Brain pericyte (primary cell): ENCODE results near the gene LIMS3.
"Not testable (repeated sequence)": the region's sequence is repeated elsewhere in the genome, so short reads cannot be mapped to it uniquely, and the experiment has no call there.

Source experiments
- DNase-seq: peaks from one replicate; pipeline ENCODE4 v3.0.0-alpha.2; 2012; ENCODE audit warnings: low read depth, low spot score

Gene LIMS3

GRCh38 chr2:109924481-109924880 lies 26.0 kb downstream of the LIMS3 start:
- DNase-seq: not testable (repeated sequence)

GRCh38 chr2:109927803-109928202 lies 29.3 kb downstream of the LIMS3 start:
- DNase-seq: not testable (repeated sequence)

GRCh38 chr2:109929222-109929621 lies 30.7 kb downstream of the LIMS3 start:
- not testable (repeated sequence) for DNase-seq

- DNase-seq: not testable (repeated sequence)
Measured at GRCh38 chr2:109936534-109936933, 38.0 kb downstream of the LIMS3 start.

- DNase-seq: not testable (repeated sequence)
Measured at GRCh38 chr2:109945362-109945761, 46.9 kb downstream of the LIMS3 start.

- DNase-seq: not testable (repeated sequence)
Measured at GRCh38 chr2:109947262-109947958, 48.9 kb downstream of the LIMS3 start.

- DNase-seq: not testable (repeated sequence)
Measured at GRCh38 chr2:109947959-109948520, 49.6 kb downstream of the LIMS3 start.

- not testable (repeated sequence) for DNase-seq
Measured at GRCh38 chr2:109950146-109950843, 51.8 kb downstream of the LIMS3 start.

GRCh38 chr2:109963942-109964341 lies 65.5 kb downstream of the LIMS3 start:
- not testable (repeated sequence) for DNase-seq

GRCh38 chr2:109965482-109965881 lies 67.0 kb downstream of the LIMS3 start:
- not testable (repeated sequence) for DNase-seq

GRCh38 chr2:109966107-109966736 lies 67.7 kb downstream of the LIMS3 start:
- not testable (repeated sequence) for DNase-seq

- not testable (repeated sequence) for DNase-seq
Measured at GRCh38 chr2:109966858-109967257, 68.4 kb downstream of the LIMS3 start.

GRCh38 chr2:109969864-109970263 lies 71.4 kb downstream of the LIMS3 start:
- not testable (repeated sequence) for DNase-seq

- DNase-seq: not testable (repeated sequence)
Measured at GRCh38 chr2:109971710-109972109, 73.2 kb downstream of the LIMS3 start.
